Activated naive CD8-positive, alpha-beta T cell treated with anti-CD3 and anti-CD28 coated beads, Interleukin-2, amount 10 ng/mL, durations not matched to agents 7 days and 5 days (primary cell): Measurements from ENCODE around the gene GAS1. TPM values are rescaled to one million over a fixed set of nuclear protein-coding genes. Genes with fewer than 3 reads are reported as not detected.

Experiments
- ATAC-seq: fragments of 150-1000 bp; cut with Tn5 transposase; one replicate; pipeline ENCODE4 v1.10.0; 2021; ENCODE audit warnings: low read depth, moderate library complexity
- POLR2A ChIA-PET: fragments of 350-600 bp; sonication (Branson Sonifier 250); formaldehyde crosslinking; loops from one replicate; lab custom pipeline; 2021; ENCODE audit warnings: antibody characterized with exemption; lab: Charles Lee
- DNase-seq: peaks from one replicate; pipeline ENCODE4 v3.0.0; 2021
- H3K27ac Mint-ChIP-seq: one replicate; pipeline ENCODE4 v1.8.0; 2022; ENCODE audit warnings: mild to moderate bottlenecking, mixed read lengths
- H3K27me3 Mint-ChIP-seq: one replicate; pipeline ENCODE4 v1.8.0; 2022; ENCODE audit warnings: mild to moderate bottlenecking, moderate library complexity, mixed read lengths
- H3K36me3 Mint-ChIP-seq: one replicate; pipeline ENCODE4 v1.8.0; 2021; ENCODE audit warnings: mild to moderate bottlenecking, mixed read lengths
- H3K4me1 Mint-ChIP-seq: one replicate; pipeline ENCODE4 v1.8.0; 2021; ENCODE audit warnings: mixed read lengths
- H3K4me3 Mint-ChIP-seq: one replicate; pipeline ENCODE4 v1.8.0; 2022; ENCODE audit warnings: mild to moderate bottlenecking, moderate library complexity, mixed read lengths
- H3K9me3 Mint-ChIP-seq: one replicate; pipeline ENCODE4 v1.8.0; 2021; ENCODE audit warnings: mixed read lengths
- total RNA-seq, 2 experiments: library from RNA; stranded (reverse); gene quantifications; one replicate each; pipeline ENCODE4 v1.2.3, GENCODE V29; 2021

GAS1 gene, protein sequence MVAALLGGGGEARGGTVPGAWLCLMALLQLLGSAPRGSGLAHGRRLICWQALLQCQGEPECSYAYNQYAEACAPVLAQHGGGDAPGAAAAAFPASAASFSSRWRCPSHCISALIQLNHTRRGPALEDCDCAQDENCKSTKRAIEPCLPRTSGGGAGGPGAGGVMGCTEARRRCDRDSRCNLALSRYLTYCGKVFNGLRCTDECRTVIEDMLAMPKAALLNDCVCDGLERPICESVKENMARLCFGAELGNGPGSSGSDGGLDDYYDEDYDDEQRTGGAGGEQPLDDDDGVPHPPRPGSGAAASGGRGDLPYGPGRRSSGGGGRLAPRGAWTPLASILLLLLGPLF
- total RNA-seq = under 1 TPM; 0.61 to 0.68 TPM

- Mint-ChIP-seq H3K4me1 (peaks cover 8% of the 10 kb centered on the region), H3K4me3 (peak within 1 kb of the TSS; percentile 76), H3K9me3 (peaks cover 4% of the 10 kb centered on the region), H3K27ac (no peak within 1 kb of the TSS), H3K27me3 (peaks cover 36% of the 10 kb centered on the region), H3K36me3 (no peaks in the 10 kb centered on the region)
- ATAC-seq (peak; percentile 75), DNase-seq (peak; percentile 57)
- POLR2A ChIA-PET = no interaction called here
Observed at GRCh38 chr9:86947146-86948073, at the start of gene GAS1. GAS1 (minus strand) TSS chr9:86947506; CDS start chr9:86946779, 727 bp downstream.

GRCh38 chr9:86994231-86994630, 46.9 kb upstream of the GAS1 start:
- peaks cover 14% of the 10 kb centered on the region for H3K27me3 Mint-ChIP-seq
- no peak overlapping the region for H3K27ac Mint-ChIP-seq
- no peaks in the 10 kb centered on the region for H3K4me1 Mint-ChIP-seq
- no peak for ATAC-seq
- H3K36me3 Mint-ChIP-seq = no peaks in the 10 kb centered on the region
- H3K4me3 Mint-ChIP-seq = no peak overlapping the region
- DNase-seq = no peak
- POLR2A ChIA-PET = no interaction called here
- H3K9me3 Mint-ChIP-seq = no peaks in the 10 kb centered on the region

GRCh38 chr9:86993830-86994229, 46.5 kb upstream of the GAS1 start:
- Mint-ChIP-seq H3K27ac (no peak overlapping the region), H3K27me3 (peaks cover 17% of the 10 kb centered on the region), H3K9me3 (no peaks in the 10 kb centered on the region), H3K36me3 (no peaks in the 10 kb centered on the region), H3K4me1 (no peaks in the 10 kb centered on the region), H3K4me3 (no peak overlapping the region)
- ATAC-seq (no peak), DNase-seq (no peak)
- POLR2A ChIA-PET = no interaction called here

- H3K27ac Mint-ChIP-seq = no peak overlapping the region
Observed at GRCh38 chr9:86991077-86991476, 43.8 kb upstream of the GAS1 start.

GRCh38 chr9:86990290-86990689, 43.0 kb upstream of the GAS1 start:
- ATAC-seq (no peak), DNase-seq (no peak)
- Mint-ChIP-seq H3K4me1 (no peaks in the 10 kb centered on the region), H3K4me3 (no peak overlapping the region), H3K27me3 (peaks cover 17% of the 10 kb centered on the region), H3K9me3 (no peaks in the 10 kb centered on the region), H3K36me3 (no peaks in the 10 kb centered on the region), H3K27ac (no peak overlapping the region)
- POLR2A ChIA-PET = no interaction called here

More at GRCh38 chr9:86991077-86991476, 43.8 kb upstream of the GAS1 start:
- POLR2A ChIA-PET = no interaction called here
- Mint-ChIP-seq H3K36me3 (no peaks in the 10 kb centered on the region), H3K27me3 (peaks cover 17% of the 10 kb centered on the region), H3K9me3 (no peaks in the 10 kb centered on the region), H3K4me3 (no peak overlapping the region), H3K4me1 (no peaks in the 10 kb centered on the region)
- ATAC-seq (no peak), DNase-seq (no peak)

- H3K9me3 Mint-ChIP-seq = no peaks in the 10 kb centered on the region
- no peak for ATAC-seq
Observed at GRCh38 chr9:86987900-86988299, 40.6 kb upstream of the GAS1 start.

GRCh38 chr9:86985132-86985647, 37.9 kb upstream of the GAS1 start:
- ATAC-seq = no peak
- H3K4me3 Mint-ChIP-seq = no peak overlapping the region
- H3K9me3 Mint-ChIP-seq = no peaks in the 10 kb centered on the region
- no peak overlapping the region for H3K27ac Mint-ChIP-seq
- no peaks in the 10 kb centered on the region for H3K4me1 Mint-ChIP-seq
- POLR2A ChIA-PET = no interaction called here
- DNase-seq = no peak
- no peaks in the 10 kb centered on the region for H3K36me3 Mint-ChIP-seq
- H3K27me3 Mint-ChIP-seq = peaks cover 9% of the 10 kb centered on the region

More at GRCh38 chr9:86987900-86988299, 40.6 kb upstream of the GAS1 start:
- peaks cover 14% of the 10 kb centered on the region for H3K27me3 Mint-ChIP-seq
- no peak overlapping the region for H3K27ac Mint-ChIP-seq
- no peaks in the 10 kb centered on the region for H3K36me3 Mint-ChIP-seq
- DNase-seq = no peak
- no peak overlapping the region for H3K4me3 Mint-ChIP-seq
- POLR2A ChIA-PET = no interaction called here
- H3K4me1 Mint-ChIP-seq = no peaks in the 10 kb centered on the region

DNA sequence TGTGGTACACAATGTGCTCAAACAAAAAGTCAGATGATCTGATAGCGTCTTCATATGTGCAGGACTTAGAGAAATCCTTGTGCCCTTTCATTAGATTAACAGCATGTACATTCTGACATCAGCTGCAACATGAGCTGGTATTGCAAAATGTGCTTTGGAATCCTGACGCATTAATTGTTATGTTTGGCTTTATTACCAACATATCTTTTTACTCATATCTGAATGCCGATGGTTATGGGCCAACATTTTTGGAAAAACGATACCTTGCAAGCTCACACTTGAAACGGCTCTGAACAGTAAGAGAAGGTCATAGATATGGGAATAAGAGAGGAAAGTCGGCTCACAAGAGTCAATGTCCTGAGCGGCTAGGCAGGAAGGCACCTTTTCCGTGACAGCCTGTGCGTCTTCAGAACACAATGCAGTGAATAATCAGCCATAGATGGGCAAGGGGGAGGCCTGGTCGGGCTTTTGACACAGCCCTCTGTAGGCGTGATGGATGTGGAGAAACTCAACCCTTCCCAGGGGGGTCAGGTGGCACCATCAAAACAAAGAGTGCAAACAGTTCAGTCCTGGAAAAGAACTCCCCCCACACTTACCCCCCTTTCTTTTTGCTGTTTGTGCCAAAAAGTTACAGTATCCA, 36.4 kb upstream of the GAS1 start:
- Mint-ChIP-seq H3K27ac (no peak overlapping the region), H3K27me3 (peaks cover 3% of the 10 kb centered on the region), H3K4me1 (no peaks in the 10 kb centered on the region), H3K36me3 (no peaks in the 10 kb centered on the region), H3K9me3 (no peaks in the 10 kb centered on the region), H3K4me3 (no peak overlapping the region)
- ATAC-seq (no peak), DNase-seq (no peak)
- POLR2A ChIA-PET = no interaction called here

DNA sequence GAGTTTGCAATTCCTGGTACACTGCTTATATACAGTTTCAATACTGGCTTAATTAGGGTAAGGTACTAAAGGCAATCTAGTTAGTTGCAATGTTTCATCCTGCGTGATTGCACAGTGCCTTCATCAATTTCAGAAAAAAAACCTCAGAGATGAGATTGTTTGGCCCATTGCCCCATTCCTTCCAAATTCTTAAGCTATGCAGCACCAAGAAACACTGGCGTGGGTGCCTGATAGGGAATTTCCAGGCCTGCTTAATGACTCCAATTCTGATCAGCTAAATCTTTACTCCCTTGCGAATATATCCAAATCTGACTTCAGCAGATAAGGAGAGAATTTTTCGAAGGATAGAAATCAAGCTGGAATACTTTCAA, 35.9 kb upstream of the GAS1 start:
- Mint-ChIP-seq H3K36me3 (no peaks in the 10 kb centered on the region), H3K4me3 (no peak overlapping the region), H3K27me3 (peaks cover 5% of the 10 kb centered on the region), H3K4me1 (no peaks in the 10 kb centered on the region), H3K27ac (no peak overlapping the region), H3K9me3 (no peaks in the 10 kb centered on the region)
- ATAC-seq = no peak
- no peak for DNase-seq
- POLR2A ChIA-PET = no interaction called here

DNA sequence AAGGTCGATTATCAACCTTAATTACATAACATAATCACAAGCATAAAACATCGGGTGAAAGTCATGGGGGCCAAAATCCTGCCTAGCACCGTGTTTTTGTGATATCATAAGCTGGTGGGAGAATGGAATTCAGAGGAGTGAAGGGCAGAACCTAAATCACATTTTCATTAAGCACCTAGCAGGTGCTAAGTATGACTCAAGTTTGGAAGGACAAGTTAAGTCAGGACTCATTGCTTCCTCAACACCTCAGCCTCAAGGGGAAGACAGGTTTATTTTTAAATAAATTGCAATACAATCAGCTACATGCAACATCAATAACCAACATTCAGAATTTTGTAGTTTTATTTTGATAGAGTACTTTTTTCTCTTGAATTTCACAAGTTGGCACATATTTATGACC, 33.5 kb upstream of the GAS1 start:
- H3K9me3 Mint-ChIP-seq = no peaks in the 10 kb centered on the region
- DNase-seq (no peak), ATAC-seq (no peak)
- no peak overlapping the region for H3K27ac Mint-ChIP-seq
- POLR2A ChIA-PET = no interaction called here
- H3K4me1 Mint-ChIP-seq = no peaks in the 10 kb centered on the region
- peaks cover 5% of the 10 kb centered on the region for H3K27me3 Mint-ChIP-seq
- no peaks in the 10 kb centered on the region for H3K36me3 Mint-ChIP-seq
- H3K4me3 Mint-ChIP-seq = no peak overlapping the region

- no peak for DNase-seq
- POLR2A ChIA-PET = no interaction called here
- Mint-ChIP-seq H3K27ac (no peak overlapping the region), H3K4me3 (no peak overlapping the region), H3K4me1 (no peaks in the 10 kb centered on the region), H3K9me3 (no peaks in the 10 kb centered on the region), H3K27me3 (peaks cover 10% of the 10 kb centered on the region), H3K36me3 (no peaks in the 10 kb centered on the region)
- ATAC-seq = no peak
Observed at GRCh38 chr9:86979657-86980056, 32.4 kb upstream of the GAS1 start.

GRCh38 chr9:86978922-86979474, 31.7 kb upstream of the GAS1 start:
- POLR2A ChIA-PET = no interaction called here
- H3K9me3 Mint-ChIP-seq = no peaks in the 10 kb centered on the region
- peaks cover 10% of the 10 kb centered on the region for H3K27me3 Mint-ChIP-seq
- ATAC-seq (no peak), DNase-seq (no peak)
- H3K4me3 Mint-ChIP-seq = no peak overlapping the region
- H3K36me3 Mint-ChIP-seq = no peaks in the 10 kb centered on the region
- no peak overlapping the region for H3K27ac Mint-ChIP-seq
- H3K4me1 Mint-ChIP-seq = no peaks in the 10 kb centered on the region

GRCh38 chr9:86978413-86978812, 31.1 kb upstream of the GAS1 start:
- H3K36me3 Mint-ChIP-seq = no peaks in the 10 kb centered on the region
- DNase-seq (no peak), ATAC-seq (no peak)
- H3K9me3 Mint-ChIP-seq = no peaks in the 10 kb centered on the region
- H3K4me3 Mint-ChIP-seq = no peak overlapping the region
- peaks cover 15% of the 10 kb centered on the region for H3K27me3 Mint-ChIP-seq
- no peaks in the 10 kb centered on the region for H3K4me1 Mint-ChIP-seq
- POLR2A ChIA-PET = no interaction called here
- no peak overlapping the region for H3K27ac Mint-ChIP-seq
